Epithelial cell of esophagus (primary cell): ENCODE data around the gene UBE2K.

Experiments
- DNase-seq: peaks from one replicate; pipeline ENCODE4 v3.0.0; 2010; ENCODE audit warnings: low read depth
- H3K4me3 ChIP-seq: 2 replicates; pipeline ENCODE4 v1.5.1; 2011; ENCODE audit warnings: mild to moderate bottlenecking, low read length, control low read depth
- TF ChIP-seq, protein P1 (sequence below): IDR thresholded peaks from 2 replicates; pipeline ENCODE4 v1.5.1; 2011; ENCODE audit warnings: low read depth, mild to moderate bottlenecking, low read length, control low read depth, inconsistent platforms; ENCODE audit not compliant: insufficient read depth; ENCODE audit errors: missing control alignments

The UBE2K gene

DNA sequence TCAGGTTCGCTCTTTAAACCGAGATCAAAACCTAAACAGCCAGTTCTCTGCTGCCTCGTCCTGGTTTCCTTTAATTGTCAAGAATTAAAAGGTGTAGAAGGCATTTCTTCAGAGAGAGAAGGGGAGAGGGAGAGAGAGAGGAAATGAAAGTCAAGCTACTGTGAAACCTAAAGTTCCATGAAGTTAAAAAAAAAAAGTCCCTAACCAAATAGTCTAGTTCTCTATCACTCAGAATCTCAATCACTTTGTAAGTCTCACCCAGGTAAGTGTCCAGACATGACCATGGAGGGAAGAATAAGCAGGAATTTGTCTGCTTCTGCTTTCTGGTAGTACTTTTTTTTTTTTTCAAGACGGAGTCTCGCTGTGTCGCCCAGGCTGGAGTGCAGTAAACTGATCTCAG is 40.5 kb upstream of the UBE2K start:
- no peak for DNase-seq
- TF ChIP-seq, protein P1, sequence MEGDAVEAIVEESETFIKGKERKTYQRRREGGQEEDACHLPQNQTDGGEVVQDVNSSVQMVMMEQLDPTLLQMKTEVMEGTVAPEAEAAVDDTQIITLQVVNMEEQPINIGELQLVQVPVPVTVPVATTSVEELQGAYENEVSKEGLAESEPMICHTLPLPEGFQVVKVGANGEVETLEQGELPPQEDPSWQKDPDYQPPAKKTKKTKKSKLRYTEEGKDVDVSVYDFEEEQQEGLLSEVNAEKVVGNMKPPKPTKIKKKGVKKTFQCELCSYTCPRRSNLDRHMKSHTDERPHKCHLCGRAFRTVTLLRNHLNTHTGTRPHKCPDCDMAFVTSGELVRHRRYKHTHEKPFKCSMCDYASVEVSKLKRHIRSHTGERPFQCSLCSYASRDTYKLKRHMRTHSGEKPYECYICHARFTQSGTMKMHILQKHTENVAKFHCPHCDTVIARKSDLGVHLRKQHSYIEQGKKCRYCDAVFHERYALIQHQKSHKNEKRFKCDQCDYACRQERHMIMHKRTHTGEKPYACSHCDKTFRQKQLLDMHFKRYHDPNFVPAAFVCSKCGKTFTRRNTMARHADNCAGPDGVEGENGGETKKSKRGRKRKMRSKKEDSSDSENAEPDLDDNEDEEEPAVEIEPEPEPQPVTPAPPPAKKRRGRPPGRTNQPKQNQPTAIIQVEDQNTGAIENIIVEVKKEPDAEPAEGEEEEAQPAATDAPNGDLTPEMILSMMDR: no peak
- H3K4me3 ChIP-seq: no peak overlapping the region

DNA sequence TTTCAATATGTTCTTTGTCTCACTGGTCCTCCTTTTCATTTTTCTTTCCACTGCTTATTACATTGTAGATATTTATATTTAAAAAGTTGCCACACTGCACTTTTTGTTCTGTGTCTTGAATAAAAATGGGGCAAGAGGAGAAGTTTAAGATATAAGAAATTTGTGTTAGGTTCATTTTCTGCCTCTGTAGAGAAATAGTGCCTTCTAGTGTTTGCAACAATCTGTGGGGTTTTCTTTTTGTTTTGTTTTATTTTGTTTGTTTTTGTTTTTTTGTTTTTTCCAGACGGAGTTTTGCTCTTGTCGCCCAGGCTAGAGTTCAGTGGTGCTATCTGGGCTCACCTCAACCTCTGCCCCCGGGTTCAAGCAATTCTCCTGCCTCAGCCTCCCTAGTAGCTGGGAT is 39.2 kb upstream of the UBE2K start:
- TF ChIP-seq, protein P1: peak; percentile 22
- no peak overlapping the region for H3K4me3 ChIP-seq
- no peak for DNase-seq

DNA sequence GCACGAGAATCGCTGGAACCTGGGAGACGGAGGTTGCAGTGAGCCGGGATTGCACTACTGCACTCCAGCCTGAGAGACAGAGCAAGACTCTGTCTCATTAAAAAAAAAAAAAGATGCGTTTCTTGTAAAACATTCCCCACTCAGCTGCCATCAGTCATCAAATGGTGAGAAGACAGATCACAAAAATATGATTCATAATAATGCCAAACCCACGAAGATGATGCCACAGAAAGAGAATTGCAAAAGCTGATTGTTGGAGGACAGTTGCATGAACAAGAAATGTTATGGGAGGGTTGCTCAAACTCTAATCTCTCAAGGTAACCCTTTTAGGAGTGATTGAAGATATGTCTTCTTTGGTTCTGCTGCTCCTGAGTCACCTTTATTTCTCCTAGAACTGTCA is 37.9 kb upstream of the UBE2K start:
- TF ChIP-seq, protein P1: no peak
- no peak overlapping the region for H3K4me3 ChIP-seq
- DNase-seq: peak; percentile 75

GRCh38 chr4:39660757-39661156 is 37.2 kb upstream of the UBE2K start:
- no peak overlapping the region for H3K4me3 ChIP-seq
- TF ChIP-seq, protein P1: no peak
- DNase-seq: no peak

DNA sequence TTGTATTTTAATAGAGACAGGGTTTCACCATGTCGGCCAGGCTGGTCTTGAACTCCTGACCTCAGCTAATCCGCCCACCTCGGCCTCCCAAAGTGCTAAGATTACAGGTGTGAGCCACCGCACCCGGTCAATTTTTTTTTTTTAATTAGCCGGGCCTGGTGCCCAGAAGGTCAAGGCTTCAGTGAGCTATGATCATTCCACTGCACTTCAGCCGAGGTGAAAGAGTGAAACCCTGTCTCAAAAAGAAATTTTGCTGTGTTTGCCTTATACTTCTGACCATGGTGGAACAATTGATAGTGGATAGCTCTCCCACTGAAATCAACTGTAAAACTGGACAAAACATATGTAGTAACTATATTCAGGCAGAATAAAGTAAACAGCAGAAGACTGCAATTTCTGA is 35.3 kb upstream of the UBE2K start:
- DNase-seq: no peak
- no peak overlapping the region for H3K4me3 ChIP-seq
- TF ChIP-seq, protein P1: no peak

DNA sequence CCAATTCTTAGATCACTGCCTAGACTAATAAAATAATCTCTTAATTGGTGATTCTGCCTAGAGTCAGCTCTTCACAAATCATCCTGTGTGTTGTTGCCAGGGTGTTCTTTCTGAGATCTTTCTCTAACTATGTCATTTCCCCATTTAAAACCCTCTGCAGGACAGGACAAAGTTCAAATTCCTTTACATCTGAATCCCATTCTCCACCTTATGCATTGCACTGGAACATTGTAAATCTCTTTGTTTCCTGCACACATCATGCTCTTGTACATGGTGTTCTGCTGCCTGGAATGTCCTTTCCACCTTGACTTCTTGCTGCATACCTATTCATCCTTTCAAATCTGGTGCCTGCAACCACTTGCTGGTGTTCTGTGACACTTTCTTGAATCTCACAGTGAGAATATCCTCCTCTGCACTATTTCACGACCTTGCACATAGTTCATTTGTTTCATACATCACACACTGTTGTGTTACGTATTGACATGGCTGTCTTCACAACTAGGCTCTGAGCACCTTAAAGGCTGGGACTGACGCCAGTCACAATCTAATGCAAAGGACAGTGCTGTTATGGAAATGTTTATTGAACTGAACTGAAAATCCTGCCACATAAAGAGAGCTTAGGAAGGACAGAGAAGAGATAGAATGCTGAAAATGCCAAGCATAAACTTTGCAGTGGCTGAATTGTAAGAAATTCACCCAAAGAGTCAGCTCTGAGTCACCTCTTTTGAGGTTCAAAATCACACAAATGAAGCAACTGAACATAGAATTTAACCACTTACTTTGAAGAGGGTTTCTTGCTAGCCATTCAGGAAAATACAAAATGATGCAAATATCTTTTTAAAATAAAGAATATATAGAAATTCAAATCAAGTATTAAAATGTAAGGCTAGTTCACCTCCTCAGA is 32.9 kb upstream of the UBE2K start:
- TF ChIP-seq, protein P1: no peak
- DNase-seq: no peak
- no peak overlapping the region for H3K4me3 ChIP-seq

DNA sequence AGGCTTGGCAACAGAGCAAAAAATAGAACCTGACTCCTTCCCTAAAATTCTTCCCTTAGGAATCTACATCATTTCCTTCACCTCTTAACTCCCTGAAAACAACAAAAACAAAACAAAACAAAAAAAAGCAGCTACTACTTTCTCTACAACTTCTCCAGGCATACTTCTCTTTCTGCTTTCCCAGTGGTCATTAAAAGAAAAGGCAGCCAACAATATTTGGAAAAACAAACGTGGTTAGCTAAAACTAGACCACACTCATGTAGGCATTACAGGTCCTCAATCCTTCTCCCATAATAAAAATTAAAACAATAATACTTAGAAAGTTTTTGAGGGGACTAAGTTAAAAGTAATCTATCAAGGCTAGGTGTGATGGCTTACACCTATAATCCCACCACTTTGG is 30.2 kb upstream of the UBE2K start:
- DNase-seq: no peak
- H3K4me3 ChIP-seq: no peak overlapping the region
- TF ChIP-seq, protein P1: no peak
